Cerebellar cortex (tissue), 1 donor: ENCODE data around the gene ADGRG6.

Source experiments
- DNase-seq: peaks from one replicate; pipeline ENCODE4 v3.0.0-alpha.2; 2015; ENCODE audit warnings: low spot score

ADGRG6 gene

DNA sequence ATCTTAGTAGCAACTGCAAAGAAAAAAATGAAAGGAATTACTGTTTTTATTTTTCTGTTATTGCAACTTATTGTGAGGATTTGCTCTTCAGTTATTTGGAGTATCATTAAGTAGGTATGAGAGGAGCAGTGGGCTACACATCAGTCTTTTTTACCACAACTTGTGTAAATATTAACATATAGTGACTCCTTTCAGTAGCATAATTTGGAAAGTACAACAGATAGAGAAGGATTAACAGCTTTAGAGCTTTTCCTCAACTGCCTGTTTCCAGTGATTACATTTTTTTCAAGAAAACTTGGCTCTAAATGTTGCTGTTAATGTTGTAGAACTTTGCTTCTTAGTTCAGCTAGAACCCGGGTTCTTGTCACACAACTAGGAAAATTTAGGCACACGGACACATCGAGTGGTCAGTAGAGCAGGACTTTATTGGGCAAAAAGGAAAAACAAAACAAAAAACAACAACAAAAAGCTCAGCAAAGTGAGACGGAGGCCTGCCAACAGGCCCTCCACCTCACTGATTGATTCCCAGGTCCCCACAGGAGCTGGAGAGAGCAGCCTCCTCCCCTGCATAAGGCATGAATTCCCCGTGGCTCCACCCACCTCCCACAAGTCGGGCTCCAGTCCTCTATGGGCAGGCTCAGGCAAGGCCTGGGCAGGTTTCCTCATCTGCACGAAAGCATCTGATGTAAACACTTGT, 75.1 kb downstream of the ADGRG6 start:
- DNase-seq, result peak; percentile 12

DNA sequence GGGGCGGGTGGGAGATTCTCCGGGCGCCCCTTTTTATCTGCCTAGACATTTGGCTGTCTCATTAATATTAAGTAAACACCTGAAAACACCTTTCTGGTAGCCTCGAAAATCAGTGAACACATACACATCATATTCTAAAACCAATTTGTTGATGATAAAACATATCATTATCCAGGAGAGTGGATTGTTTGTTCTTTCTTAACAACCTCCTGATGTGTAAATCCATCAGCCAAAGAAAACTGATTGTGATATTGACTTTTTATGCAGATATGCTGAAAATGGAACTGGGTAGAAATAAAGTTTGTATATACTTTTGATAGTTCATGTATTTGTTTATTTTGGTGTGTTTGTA, 75.7 kb downstream of the ADGRG6 start:
- DNase-seq, result no peak

DNA sequence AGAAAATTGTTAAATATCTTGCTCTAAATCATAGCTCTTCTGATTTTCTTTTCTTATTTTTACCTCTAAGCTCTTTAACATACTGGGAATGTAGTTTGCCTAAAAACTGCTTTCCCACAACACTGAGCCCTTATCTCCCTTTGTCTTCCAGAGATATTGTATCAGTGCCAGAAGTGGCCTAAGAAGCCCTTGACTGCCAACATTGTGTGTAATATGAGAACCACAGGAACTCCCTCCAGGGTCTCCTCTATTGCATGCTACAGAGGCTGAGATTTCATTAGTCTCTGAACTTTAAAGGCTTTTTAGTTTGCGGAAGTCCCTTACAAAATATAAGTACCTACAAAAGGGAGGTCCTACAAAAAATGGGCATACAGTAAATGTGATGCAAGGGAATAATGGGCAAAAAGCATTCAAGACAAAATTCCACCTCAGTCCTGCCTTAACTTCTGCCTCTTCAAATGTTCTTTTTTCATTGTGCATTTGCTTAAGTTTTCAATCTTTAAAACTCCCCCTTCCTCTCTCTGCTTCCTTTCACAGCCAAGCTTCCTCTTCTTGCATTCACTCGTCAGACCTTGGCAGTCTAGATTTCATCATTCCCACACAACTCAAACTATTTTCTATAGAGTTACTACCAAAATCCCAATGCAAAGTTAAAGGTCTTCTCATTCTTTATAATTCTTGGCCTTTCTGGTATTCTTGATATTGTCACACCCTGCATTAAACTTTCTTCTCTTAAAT, 76.5 kb downstream of the ADGRG6 start:
- DNase-seq, result no peak

DNA sequence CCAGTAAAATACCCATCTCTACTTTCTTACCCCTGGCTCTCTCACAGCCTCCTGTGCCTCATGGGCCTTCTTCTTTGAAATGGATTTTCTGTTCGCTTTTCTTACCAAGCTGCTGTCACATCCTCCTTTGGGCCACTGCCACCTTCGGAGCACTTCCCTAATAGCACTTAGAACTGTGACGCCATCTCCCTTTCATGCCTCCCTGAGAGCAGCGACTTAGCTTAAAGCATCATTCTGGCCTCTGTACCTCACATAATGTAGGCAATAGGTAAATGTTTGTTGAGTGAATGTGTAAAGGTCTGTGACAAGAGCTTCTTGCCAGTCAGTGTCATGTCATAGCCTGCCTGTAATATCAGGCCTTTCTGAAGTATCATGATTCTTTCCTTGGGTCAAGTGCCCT, 78.8 kb downstream of the ADGRG6 start:
- DNase-seq, result no peak

DNA sequence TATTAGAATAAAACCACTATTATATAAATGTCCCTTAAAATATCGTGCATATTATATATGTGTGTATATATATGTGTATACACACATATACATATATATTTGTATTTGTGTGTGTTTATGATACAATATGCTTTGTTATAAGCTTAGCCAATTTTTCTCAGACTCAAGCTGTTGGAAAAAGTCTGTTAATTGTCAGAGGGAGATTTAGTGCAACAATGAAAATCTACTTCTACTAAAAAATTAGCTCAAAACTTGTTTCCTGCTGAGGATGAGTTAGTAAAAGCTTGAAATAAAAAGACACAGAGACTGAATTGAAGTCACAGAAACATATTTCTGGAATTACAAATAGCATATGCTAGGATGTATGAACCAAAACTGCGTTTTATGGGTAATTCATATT, 79.4 kb downstream of the ADGRG6 start:
- DNase-seq, result no peak

DNA sequence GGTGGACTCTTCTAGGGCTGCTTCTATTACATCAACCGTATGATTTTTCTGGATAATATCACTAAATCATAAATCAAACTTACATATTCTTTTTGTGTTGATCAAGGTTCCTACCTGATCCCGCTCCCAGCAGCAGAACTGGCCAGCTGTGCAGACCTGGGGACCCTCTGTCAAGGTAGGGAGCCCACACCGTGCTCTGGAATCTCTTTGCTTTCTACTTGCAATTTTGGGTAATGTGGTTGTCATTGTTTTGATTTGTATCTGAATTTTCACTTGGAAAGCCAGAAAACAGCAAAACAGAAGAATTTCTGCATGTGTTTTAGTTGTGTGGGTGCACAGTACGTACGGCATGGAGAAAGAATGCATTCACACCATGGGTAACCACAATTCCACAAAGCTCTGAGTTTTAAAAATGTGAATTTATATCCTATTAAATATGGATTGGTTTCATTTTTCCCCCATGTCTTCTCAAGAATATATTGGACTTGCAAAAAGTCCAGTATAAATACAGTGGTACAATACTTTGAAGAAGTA, 80.1 kb downstream of the ADGRG6 start:
- no peak for DNase-seq

DNA sequence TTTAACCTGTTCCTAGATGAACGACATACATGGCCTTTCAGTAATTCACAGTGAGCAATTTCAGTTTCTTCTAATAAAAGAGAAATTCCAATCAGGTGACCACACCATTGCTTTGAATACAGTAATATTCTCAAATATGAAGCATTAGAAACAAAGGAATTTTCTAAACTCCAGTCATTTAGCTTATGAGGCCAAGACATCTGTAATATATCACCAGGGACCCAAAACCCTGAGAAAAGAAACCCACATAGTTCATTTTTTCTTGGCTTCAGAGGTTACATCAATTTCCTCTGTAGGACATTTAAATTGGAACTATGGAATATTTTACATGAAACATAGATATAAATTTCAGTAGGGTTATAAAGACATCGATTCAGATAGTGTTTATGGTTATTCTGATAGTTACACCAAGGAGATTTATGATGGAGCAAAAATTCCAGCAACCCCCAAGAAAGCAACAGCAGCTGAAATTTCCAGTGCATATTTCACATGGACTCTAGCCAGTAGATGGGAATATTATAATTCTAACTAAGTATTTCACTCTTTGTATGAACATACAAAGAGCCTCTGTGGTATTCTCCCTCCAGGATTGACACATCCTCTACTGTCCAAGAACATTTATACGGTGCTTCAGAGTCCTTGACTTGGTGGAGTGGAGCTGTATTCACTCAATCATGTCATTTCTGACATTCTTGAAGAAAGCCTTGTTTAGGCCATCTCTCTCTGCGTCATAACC, 82.9 kb downstream of the ADGRG6 start:
- DNase-seq, result no peak

DNA sequence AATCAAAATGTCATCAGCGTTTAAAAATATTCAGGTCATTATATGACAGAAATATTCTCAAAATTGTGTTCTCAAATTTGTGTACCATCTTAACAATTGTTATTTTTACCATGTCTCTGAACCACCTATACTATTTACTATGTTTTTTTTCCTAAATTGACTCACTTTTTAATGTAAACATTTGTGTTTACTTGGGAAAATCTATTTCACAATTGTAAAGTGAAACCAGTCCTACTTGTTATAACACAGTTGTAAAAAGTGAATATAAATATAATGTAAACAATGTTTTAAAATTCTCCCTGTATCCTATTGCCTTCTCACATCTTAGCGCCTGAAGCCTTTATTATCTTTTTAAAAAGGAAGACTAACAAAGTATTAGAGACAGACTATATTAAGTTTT, 83.5 kb downstream of the ADGRG6 start:
- DNase-seq, result no peak

DNA sequence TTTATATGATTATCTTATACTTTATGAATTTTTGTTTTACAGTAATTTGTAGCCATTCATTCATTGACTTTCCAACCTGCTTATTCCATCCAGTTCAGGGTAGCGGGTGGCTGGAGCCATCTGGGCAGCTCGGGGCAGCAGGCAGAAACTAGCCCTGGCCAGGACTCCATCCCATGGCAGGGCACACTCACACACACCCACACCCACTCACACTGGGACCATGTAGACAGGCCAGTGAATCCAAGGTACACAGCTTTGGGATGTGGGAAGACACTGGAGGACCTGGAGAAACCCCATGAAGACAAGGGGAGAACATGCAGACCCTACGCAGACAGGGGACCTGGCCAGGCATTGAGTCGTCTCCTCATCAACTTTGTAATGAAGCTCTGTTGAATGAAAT, 84.8 kb downstream of the ADGRG6 start:
- DNase-seq, result no peak

DNA sequence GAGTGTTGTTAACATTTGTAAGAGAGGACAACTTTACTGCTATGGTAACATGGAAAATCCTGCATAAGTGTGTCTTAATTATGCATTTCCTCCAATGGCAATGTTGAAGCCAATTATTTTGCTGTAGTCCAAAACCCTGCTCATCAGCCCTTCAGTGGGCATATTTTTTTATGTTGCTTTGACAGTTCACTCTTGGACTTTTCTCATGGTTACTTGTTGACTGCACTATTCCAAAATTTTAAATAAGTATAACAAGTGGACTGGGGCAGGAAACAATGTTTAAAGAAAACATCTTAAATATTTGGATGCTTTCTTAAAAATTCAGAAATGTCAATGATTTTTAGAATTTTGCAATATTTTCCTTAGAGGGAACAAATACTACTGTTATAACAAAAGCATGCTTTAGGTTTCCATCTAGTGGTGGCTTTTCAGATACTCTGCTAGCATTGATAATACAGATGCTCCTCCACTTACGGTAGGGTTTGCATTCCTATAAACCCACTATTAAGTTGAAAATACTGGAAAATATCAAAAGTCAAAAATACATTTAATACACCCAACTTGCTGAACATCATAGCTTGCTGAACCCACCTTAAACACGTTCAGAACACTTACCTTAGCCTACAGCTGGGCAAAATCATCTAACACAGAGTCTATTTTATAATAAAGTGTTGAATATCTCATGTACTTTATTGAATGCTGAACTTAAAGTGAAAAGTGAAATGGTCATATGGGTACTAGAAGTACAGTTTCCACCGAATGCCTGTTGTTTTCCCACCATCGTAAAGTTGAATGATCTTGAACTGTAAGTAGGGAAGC, 86.4 kb downstream of the ADGRG6 start:
- DNase-seq, result peak; percentile 27

DNA sequence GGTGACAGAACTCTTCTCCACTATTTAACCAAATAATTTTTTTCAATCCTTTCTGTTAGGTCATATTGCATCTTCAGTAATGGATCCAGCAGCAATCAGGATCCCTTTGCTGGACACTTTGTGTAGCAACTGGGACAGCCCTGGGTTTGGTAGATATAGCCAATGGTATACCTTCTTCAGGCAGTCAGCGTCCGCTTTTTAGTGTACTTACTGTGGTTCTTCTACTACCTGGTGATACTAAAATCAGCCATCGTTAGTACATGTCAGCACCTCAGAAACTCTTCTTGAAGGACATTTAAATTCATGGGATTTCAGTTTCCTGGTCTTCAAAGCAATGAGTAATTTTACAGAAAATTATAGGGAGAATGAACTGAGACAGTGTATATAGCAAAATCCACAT, 93.5 kb downstream of the ADGRG6 start:
- no peak for DNase-seq

DNA sequence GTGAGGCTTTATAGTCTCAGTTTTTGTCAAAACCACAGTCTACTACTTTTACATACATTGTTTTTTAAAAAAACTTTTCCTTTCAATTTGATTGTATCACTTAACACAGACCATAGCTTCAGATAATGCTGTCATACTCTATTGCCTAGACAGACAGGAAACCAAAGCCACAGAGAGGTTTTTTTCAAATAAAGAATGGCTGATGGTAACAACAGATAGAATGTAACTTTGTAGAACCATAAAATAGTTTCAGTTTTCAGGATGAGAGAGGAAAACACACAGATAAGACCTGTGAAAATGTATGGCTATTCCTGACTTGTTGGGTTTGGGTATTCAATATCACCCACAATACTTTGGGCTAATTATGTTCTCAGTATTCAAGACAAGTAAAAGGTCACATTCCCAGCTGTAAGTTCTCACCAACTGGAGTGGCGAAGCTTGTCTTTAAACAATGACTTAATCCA, 94.0 kb downstream of the ADGRG6 start:
- DNase-seq, result no peak

DNA sequence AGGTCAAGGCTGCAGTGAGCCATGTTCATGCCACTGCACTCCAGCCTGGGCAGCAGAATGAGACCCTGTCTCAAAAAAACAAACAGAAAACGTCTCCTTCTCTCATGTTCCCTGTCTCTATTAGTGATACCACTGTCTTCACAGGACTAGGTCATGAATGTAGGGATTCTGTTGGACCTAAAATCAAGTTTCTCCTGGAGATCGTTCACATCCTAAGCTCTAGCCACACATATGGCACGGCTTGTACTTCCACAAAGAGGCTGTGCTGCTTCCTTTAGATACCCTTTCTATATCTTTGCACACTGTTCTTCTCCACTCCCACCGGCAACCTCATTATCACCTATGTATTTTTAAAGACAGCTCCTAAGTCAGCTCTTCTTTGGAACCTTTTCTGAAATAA, 96.5 kb downstream of the ADGRG6 start:
- no peak for DNase-seq

DNA sequence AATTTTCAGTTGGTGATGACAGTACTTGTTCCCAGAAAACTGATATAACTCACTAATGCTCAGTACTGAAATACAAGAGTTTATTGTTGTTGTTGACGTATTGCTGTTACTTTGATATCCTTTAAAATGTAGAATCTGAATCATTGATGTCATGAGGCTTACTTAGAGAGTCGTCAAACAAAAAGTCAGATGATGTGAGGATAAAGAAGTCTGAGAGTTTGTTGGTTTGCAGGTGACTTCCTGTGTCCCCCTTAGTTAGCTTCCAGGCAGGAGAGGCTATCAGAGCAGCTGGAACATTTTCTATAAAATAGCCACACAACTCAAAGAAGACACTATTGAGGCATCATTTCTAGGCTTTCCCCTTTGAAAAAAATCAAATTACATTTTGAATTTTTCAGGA, 97.9 kb downstream of the ADGRG6 start:
- no peak for DNase-seq

DNA sequence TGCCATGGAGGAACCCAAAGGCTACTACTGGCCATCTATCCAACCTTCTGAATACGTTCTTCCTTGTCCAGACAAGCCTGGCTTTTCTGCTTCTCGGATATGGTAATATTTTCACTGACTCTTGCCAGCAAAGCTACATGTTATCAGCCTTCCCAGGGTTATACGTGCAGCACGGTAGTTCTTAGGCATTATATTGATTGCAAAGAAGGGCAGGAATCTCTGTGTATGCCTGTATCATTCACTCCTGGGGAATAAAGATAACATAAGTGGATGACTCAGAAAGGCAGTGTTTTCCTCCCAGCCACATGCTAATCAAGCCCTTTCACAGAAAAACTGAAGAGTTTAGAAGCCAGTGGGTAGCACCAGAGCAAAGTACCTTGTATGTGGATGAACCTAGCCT, 98.7 kb downstream of the ADGRG6 start:
- DNase-seq, result no peak

DNA sequence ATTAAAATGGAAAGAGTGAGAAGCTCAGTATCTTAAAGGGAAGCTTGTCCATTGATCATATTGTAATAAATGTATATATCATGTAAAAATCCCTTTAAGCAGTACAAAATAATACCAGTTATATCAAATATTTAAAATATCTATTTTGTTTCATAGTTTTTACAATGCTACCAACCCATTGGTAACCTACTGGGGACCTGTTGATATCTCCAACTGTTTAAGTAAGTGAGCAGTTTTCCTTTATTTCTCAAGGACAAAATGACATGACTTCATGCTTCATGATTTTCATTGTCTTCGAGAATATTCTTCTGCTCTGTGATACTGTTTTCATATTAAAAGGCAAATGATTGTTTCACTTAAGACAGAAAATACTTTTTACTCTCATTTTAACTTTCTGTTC, 100.0 kb downstream of the ADGRG6 start:
- DNase-seq, result no peak

DNA sequence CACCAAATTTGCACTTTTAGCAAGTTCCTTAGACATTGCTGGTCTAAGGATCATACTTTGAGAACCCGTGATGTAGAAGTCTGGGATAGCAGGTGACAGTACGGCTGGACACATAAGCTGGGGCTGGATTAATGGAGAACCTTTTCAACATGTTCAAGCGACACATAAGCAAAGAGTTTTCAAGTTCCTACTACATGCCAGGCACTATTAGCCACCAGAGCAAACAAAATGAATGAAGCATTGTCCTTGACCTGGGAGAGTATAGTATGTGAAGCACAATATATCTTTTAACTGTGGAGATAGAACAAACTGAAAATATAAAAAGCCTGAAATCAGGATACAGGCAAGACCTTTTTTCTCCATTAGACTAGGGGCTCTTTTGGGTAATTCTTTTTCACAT, 102.9 kb downstream of the ADGRG6 start:
- DNase-seq, result no peak

DNA sequence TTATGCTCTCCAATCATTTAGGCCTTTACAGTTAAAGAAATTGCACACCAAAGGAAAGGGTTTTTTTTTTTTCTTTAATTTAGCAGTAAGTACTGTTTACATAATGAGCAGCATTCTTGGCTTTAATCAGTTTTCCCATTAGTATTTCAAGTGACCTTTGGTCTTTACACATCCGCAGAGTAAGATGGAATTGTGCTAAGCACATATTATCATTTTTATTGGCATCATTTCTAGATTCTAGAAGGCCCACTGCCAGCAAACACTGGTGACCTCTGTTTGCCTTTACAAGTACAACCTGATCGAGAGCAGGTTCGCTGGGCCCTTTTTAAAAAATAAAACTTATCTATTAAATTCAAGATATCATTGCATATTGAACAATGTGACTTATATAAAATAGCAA, 104.3 kb downstream of the ADGRG6 start:
- no peak for DNase-seq

DNA sequence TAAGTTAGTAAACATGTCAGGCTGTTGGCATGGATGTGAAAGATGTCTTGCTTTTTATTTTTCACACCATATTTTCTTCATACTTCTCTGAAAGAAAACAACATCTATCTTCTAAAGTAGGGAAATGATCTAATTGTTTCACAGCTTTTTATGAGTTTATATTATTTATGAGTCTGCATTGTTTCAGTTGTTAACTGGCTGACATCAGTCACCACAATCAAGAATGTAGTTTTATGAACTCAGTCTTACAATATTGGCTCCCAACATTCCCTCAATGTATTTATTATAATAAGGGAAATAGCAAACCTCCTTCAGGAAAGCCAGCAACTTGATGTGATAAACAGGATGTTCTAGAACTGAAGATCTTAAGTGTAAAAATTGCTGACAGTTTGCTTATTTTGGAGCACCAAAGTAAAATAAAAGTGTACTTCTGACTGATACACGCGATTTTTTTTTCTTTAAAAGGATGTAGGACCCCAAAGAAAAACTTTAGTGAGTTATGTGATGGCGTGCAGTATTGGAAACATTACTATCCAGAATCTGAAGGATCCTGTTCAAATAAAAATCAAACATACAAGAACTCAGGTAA, 106.0 kb downstream of the ADGRG6 start:
- DNase-seq, result no peak

DNA sequence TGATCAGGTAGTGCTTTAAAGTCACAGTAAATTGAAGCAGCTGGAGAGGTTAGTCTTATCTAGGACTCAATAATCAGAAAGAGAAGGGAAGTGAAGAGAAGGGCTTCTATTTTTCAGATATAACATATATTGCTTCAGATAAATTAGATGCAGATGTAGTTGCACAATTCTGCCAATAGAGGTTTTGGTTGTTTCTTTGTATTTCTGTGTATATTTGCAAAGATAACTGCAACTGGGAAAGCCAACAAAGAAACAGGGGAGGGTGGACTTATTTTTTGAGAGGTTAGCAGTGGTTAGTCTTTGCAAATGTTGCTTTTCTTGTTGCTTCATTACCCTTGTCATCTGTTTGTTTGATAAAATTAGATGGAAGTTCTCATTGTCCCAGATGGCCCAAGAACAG, 106.6 kb downstream of the ADGRG6 start:
- DNase-seq, result no peak

DNA sequence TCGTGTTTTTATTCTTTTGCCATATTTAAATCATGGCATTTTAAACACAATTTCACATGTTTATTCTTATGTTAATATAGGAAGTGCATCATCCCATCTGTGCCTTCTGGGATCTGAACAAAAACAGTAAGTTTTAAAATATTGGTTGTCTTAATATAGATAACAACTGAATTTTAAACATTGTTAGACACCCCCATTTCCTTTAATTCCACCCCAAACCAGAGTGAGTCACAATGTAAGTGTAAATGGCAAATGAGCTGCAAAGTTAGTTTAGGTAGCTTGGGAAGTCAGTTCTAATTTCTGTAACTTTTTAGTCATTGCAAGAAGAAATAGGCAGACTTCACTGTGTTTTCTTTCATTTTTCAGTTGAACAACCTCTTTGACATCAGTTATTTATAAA, 108.0 kb downstream of the ADGRG6 start:
- DNase-seq, result no peak

DNA sequence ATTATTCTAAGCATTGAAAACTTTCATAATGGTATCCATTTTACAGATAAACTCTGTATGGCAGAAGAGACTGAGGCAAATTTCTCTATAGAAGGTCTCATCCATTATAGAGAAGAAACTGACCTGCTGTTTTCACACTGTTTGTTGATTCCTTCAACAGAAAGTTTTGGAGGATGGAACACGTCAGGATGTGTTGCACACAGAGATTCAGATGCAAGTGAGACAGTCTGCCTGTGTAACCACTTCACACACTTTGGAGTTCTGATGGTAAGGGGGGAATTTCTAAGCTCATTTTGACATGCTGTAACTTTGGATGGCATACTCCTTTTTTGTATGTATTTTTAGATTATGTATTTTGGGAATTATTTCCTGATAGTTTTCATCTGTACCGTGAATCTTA, 109.3 kb downstream of the ADGRG6 start:
- no peak for DNase-seq
